Stimulated activated naive B cell treated with anti-CD40 and anti-IgM and Interleukin-4, amounts not matched to agents 10 μg/mL and 1 μg/mL and 100 μg/mL, for 72 hours (primary cell): Measurements from ENCODE around the gene WDR86.

Source experiments
- ATAC-seq, 2 donors: fragments of 150-1000 bp; cut with Tn5 transposase; replicated peaks; 2 replicates each; pipeline ENCODE4 v1.10.0; 2021; ENCODE audit warnings: moderate library complexity in 1 of 2
- DNase-seq: peaks from one replicate; pipeline ENCODE4 v3.0.0; 2021
- H3K27ac Mint-ChIP-seq: one replicate; pipeline ENCODE4 v1.8.0; 2022; ENCODE audit warnings: mild to moderate bottlenecking, mixed read lengths
- H3K27me3 Mint-ChIP-seq, 2 donors: one replicate each; pipeline ENCODE4 v1.8.0; 2022; ENCODE audit warnings: mixed read lengths in 2 of 2
- H3K36me3 Mint-ChIP-seq, 2 donors: one replicate each; pipeline ENCODE4 v1.8.0; 2022; ENCODE audit warnings: mixed read lengths in 2 of 2, mild to moderate bottlenecking in 1 of 2
- H3K4me1 Mint-ChIP-seq, 2 donors: one replicate each; pipeline ENCODE4 v1.8.0; 2022; ENCODE audit warnings: mixed read lengths in 2 of 2, mild to moderate bottlenecking in 1 of 2
- H3K4me3 Mint-ChIP-seq, 2 donors: one replicate each; pipeline ENCODE4 v1.8.0; 2022; ENCODE audit warnings: mild to moderate bottlenecking in 2 of 2, mixed read lengths in 2 of 2, moderate library complexity in 1 of 2
- H3K9me3 Mint-ChIP-seq, 2 donors: one replicate each; pipeline ENCODE4 v1.8.0; 2022; ENCODE audit warnings: mixed read lengths in 2 of 2, mild to moderate bottlenecking in 1 of 2

WDR86 gene

GRCh38 chr7:151426904-151427704 is 17.3 kb upstream of the WDR86 start:
- H3K4me3 Mint-ChIP-seq: no peak overlapping the region
- ATAC-seq (no peak), DNase-seq (no peak)
- no peak overlapping the region for H3K27ac Mint-ChIP-seq
- H3K27me3 Mint-ChIP-seq: peaks cover 25 to 26% of the 10 kb centered on the region in 2 donors
- peaks cover 11 to 17% of the 10 kb centered on the region in 2 donors for H3K4me1 Mint-ChIP-seq
- peaks cover 0 to under 1% of the 10 kb centered on the region in 2 donors for H3K36me3 Mint-ChIP-seq
- peaks cover 2 to 3% of the 10 kb centered on the region in 2 donors for H3K9me3 Mint-ChIP-seq

- H3K4me1 Mint-ChIP-seq: peaks cover 11 to 17% of the 10 kb centered on the region in 2 donors
- H3K36me3 Mint-ChIP-seq: peaks cover 0 to 7% of the 10 kb centered on the region in 2 donors
- DNase-seq: no peak
- H3K9me3 Mint-ChIP-seq: peaks cover 7 to 9% of the 10 kb centered on the region in 2 donors
- no peak for ATAC-seq
- no peak overlapping the region for H3K27ac Mint-ChIP-seq
- peaks cover 28 to 32% of the 10 kb centered on the region in 2 donors for H3K27me3 Mint-ChIP-seq
- no peak overlapping the region for H3K4me3 Mint-ChIP-seq
Observed at GRCh38 chr7:151426441-151426903, 16.6 kb upstream of the WDR86 start.

- Mint-ChIP-seq H3K27ac (no peak overlapping the region), H3K4me1 (peaks cover 11 to 17% of the 10 kb centered on the region in 2 donors), H3K9me3 (peaks cover 7 to 10% of the 10 kb centered on the region in 2 donors), H3K27me3 (peaks cover 32 to 35% of the 10 kb centered on the region in 2 donors), H3K36me3 (peaks cover 0 to 8% of the 10 kb centered on the region in 2 donors), H3K4me3 (no peak overlapping the region)
- ATAC-seq (no peak), DNase-seq (no peak)
Observed at GRCh38 chr7:151425670-151426440, 16.0 kb upstream of the WDR86 start.

- peaks cover 3 to 9% of the 10 kb centered on the region in 2 donors for H3K4me1 Mint-ChIP-seq
- H3K4me3 Mint-ChIP-seq: no peak overlapping the region
- H3K27ac Mint-ChIP-seq: no peak overlapping the region
- no peak for DNase-seq
- peaks cover 34 to 42% of the 10 kb centered on the region in 2 donors for H3K27me3 Mint-ChIP-seq
- no peak for ATAC-seq
- H3K36me3 Mint-ChIP-seq: peaks cover 0 to 11% of the 10 kb centered on the region in 2 donors
- peaks cover 15 to 17% of the 10 kb centered on the region in 2 donors for H3K9me3 Mint-ChIP-seq
Observed at GRCh38 chr7:151424799-151425198, 15.0 kb upstream of the WDR86 start.

GRCh38 chr7:151423936-151424335 is 14.1 kb upstream of the WDR86 start:
- Mint-ChIP-seq H3K4me1 (peaks cover 0 to 6% of the 10 kb centered on the region in 2 donors), H3K4me3 (no peak overlapping the region), H3K27me3 (peaks cover 34 to 42% of the 10 kb centered on the region in 2 donors), H3K27ac (no peak overlapping the region), H3K9me3 (peaks cover 15 to 19% of the 10 kb centered on the region in 2 donors), H3K36me3 (peaks cover 0 to 11% of the 10 kb centered on the region in 2 donors)
- DNase-seq (no peak), ATAC-seq (no peak)

GRCh38 chr7:151423226-151423625 is 13.4 kb upstream of the WDR86 start:
- Mint-ChIP-seq H3K27ac (no peak overlapping the region), H3K4me1 (peaks cover 0 to 4% of the 10 kb centered on the region in 2 donors), H3K27me3 (peaks cover 30 to 36% of the 10 kb centered on the region in 2 donors), H3K36me3 (peaks cover 0 to 13% of the 10 kb centered on the region in 2 donors), H3K4me3 (no peak overlapping the region), H3K9me3 (peaks cover 15 to 20% of the 10 kb centered on the region in 2 donors)
- DNase-seq: no peak
- no peak for ATAC-seq

GRCh38 chr7:151422212-151422611 is 12.4 kb upstream of the WDR86 start:
- ATAC-seq (no peak), DNase-seq (no peak)
- no peaks in the 10 kb centered on the region for H3K4me1 Mint-ChIP-seq
- H3K9me3 Mint-ChIP-seq: peaks cover 15 to 20% of the 10 kb centered on the region in 2 donors
- H3K27ac Mint-ChIP-seq: no peak overlapping the region
- H3K27me3 Mint-ChIP-seq: peaks cover 28 to 33% of the 10 kb centered on the region in 2 donors
- H3K36me3 Mint-ChIP-seq: peaks cover 0 to 16% of the 10 kb centered on the region in 2 donors
- no peak overlapping the region for H3K4me3 Mint-ChIP-seq

GRCh38 chr7:151420144-151420543 is 10.3 kb upstream of the WDR86 start:
- Mint-ChIP-seq H3K9me3 (peaks cover 15 to 20% of the 10 kb centered on the region in 2 donors), H3K4me1 (no peaks in the 10 kb centered on the region), H3K27me3 (peaks cover 37 to 38% of the 10 kb centered on the region in 2 donors), H3K36me3 (peaks cover 0 to 16% of the 10 kb centered on the region in 2 donors), H3K27ac (no peak overlapping the region), H3K4me3 (no peak overlapping the region)
- no peak for ATAC-seq
- no peak for DNase-seq

GRCh38 chr7:151416941-151417315 is 7.1 kb upstream of the WDR86 start:
- ATAC-seq: no peak
- DNase-seq: no peak
- no peak overlapping the region for H3K4me3 Mint-ChIP-seq
- peaks cover 0 to 13% of the 10 kb centered on the region in 2 donors for H3K36me3 Mint-ChIP-seq
- peaks cover 0 to 4% of the 10 kb centered on the region in 2 donors for H3K4me1 Mint-ChIP-seq
- H3K27me3 Mint-ChIP-seq: peaks cover 52 to 56% of the 10 kb centered on the region in 2 donors
- no peak overlapping the region for H3K27ac Mint-ChIP-seq
- peaks cover 11 to 16% of the 10 kb centered on the region in 2 donors for H3K9me3 Mint-ChIP-seq

GRCh38 chr7:151416112-151416940 is 6.5 kb upstream of the WDR86 start:
- Mint-ChIP-seq H3K4me3 (no peak overlapping the region), H3K9me3 (peaks cover 8 to 11% of the 10 kb centered on the region in 2 donors), H3K27me3 (peaks cover 53 to 56% of the 10 kb centered on the region in 2 donors), H3K27ac (no peak overlapping the region), H3K4me1 (peaks cover 5 to 10% of the 10 kb centered on the region in 2 donors), H3K36me3 (peaks cover 0 to 8% of the 10 kb centered on the region in 2 donors)
- no peak for DNase-seq
- ATAC-seq: no peak

GRCh38 chr7:151415375-151416105 is 5.7 kb upstream of the WDR86 start:
- peaks cover 0 to 8% of the 10 kb centered on the region in 2 donors for H3K36me3 Mint-ChIP-seq
- H3K27me3 Mint-ChIP-seq: peaks cover 56 to 57% of the 10 kb centered on the region in 2 donors
- no peak for ATAC-seq
- no peak overlapping the region for H3K4me3 Mint-ChIP-seq
- no peak for DNase-seq
- peaks cover 7 to 9% of the 10 kb centered on the region in 2 donors for H3K9me3 Mint-ChIP-seq
- peaks cover 12 to 18% of the 10 kb centered on the region in 2 donors for H3K4me1 Mint-ChIP-seq
- no peak overlapping the region for H3K27ac Mint-ChIP-seq

GRCh38 chr7:151413241-151413640 is 3.4 kb upstream of the WDR86 start:
- ATAC-seq: no peak
- no peak overlapping the region for H3K27ac Mint-ChIP-seq
- H3K4me1 Mint-ChIP-seq: peaks cover 17 to 33% of the 10 kb centered on the region in 2 donors
- no peak for DNase-seq
- no peaks in the 10 kb centered on the region for H3K9me3 Mint-ChIP-seq
- peaks cover 0 to 3% of the 10 kb centered on the region in 2 donors for H3K36me3 Mint-ChIP-seq
- H3K27me3 Mint-ChIP-seq: peaks cover 60 to 70% of the 10 kb centered on the region in 2 donors
- no peak overlapping the region for H3K4me3 Mint-ChIP-seq

- no peaks in the 10 kb centered on the region for H3K36me3 Mint-ChIP-seq
- H3K27ac Mint-ChIP-seq: no peak overlapping the region
- no peak for ATAC-seq
- no peak for DNase-seq
- H3K27me3 Mint-ChIP-seq: peaks cover 57 to 73% of the 10 kb centered on the region in 2 donors
- no peaks in the 10 kb centered on the region for H3K9me3 Mint-ChIP-seq
- H3K4me1 Mint-ChIP-seq: peaks cover 17 to 33% of the 10 kb centered on the region in 2 donors
- H3K4me3 Mint-ChIP-seq: no peak overlapping the region
Observed at GRCh38 chr7:151412318-151412717, 2.5 kb upstream of the WDR86 start.
